Activated CD4-positive, alpha-beta T cell treated with anti-CD3 and anti-CD28 coated beads for 36 hours (primary cell): ENCODE data around the gene IRF4. TPM values are rescaled to one million over a fixed set of nuclear protein-coding genes. Genes with fewer than 3 reads are reported as not detected.

Source experiments
- ATAC-seq: fragments of 200-7000 bp; cut with Tn5 transposase; one replicate; pipeline ENCODE4 v1.10.0; 2021; ENCODE audit warnings: mild to moderate bottlenecking, moderate library complexity
- CTCF ChIA-PET: fragments of 350-600 bp; sonication (Branson Sonifier 250); formaldehyde crosslinking; loops from one replicate; lab custom pipeline; 2021; ENCODE audit warnings: antibody characterized with exemption; lab: Charles Lee
- POLR2A ChIA-PET: fragments of 350-600 bp; sonication (Branson Sonifier 250); formaldehyde crosslinking; loops from one replicate; lab custom pipeline; 2021; ENCODE audit warnings: antibody characterized with exemption, inconsistent platforms; lab: Charles Lee
- DNase-seq: peaks from one replicate; pipeline ENCODE4 v3.0.0-alpha.2; 2020
- H3K27ac Mint-ChIP-seq: one replicate; pipeline ENCODE4 v1.8.0; 2021; ENCODE audit warnings: mixed read lengths
- H3K27me3 Mint-ChIP-seq: one replicate; pipeline ENCODE4 v1.8.0; 2021; ENCODE audit warnings: mixed read lengths
- H3K36me3 Mint-ChIP-seq: one replicate; pipeline ENCODE4 v1.8.0; 2021; ENCODE audit warnings: low read depth, mixed read lengths
- H3K4me1 Mint-ChIP-seq: one replicate; pipeline ENCODE4 v1.8.0; 2021; ENCODE audit warnings: mixed read lengths
- H3K4me3 Mint-ChIP-seq: one replicate; pipeline ENCODE4 v1.8.0; 2021; ENCODE audit warnings: mild to moderate bottlenecking, moderate library complexity, mixed read lengths
- H3K9me3 Mint-ChIP-seq: one replicate; pipeline ENCODE4 v1.8.0; 2021; ENCODE audit warnings: low read depth, mixed read lengths
- intact Hi-C, 2 experiments: fragments of 100-400 bp; cut with DNase I in 1 of 2; cut with micrococcal nuclease in 1 of 2; formaldehyde crosslinking; loops; one replicate each; pipeline versions ENCODE4 v1.14.2 to v1.15.1; 2022 to 2024; cut with DNase I, micrococcal nuclease
- total RNA-seq, 2 experiments: library from RNA; stranded (reverse); gene quantifications; one replicate each; pipeline ENCODE4 v1.2.3, GENCODE V29; 2021

The IRF4 gene
- total RNA-seq, 2 experiments from 2014 or later = 601 to 617 TPM

DNA sequence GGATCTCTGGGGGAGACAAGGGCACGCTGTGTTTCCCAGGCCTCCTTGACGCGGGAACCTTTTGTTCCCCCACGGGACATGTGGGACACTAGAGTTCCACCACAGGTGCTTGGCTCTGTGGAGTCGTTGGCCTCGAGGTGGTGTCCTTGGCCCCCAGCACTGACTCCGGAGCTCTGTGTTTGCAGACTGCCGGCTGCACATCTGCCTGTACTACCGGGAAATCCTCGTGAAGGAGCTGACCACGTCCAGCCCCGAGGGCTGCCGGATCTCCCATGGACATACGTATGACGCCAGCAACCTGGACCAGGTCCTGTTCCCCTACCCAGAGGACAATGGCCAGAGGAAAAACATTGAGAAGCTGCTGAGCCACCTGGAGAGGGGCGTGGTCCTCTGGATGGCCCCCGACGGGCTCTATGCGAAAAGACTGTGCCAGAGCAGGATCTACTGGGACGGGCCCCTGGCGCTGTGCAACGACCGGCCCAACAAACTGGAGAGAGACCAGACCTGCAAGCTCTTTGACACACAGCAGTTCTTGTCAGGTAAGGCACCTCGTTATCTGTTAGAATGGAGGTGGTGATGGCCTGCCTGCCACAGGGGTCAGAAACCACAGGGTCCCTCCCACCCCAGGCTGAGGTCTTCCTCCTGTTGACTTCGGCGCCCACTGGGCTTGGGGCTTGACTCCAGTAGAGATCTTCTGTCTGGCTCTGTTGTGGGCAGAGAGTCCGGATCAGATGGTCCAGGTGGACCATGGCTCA is 9.9 kb downstream of the IRF4 start:
- Mint-ChIP-seq H3K27me3 (no peaks in the 10 kb centered on the region), H3K36me3 (peaks cover 95% of the 10 kb centered on the region), H3K27ac (peak overlapping the region; percentile 92), H3K4me1 (peaks cover 89% of the 10 kb centered on the region), H3K4me3 (peak overlapping the region; percentile 63), H3K9me3 (no peaks in the 10 kb centered on the region)
- DNase-seq (peak; percentile 49), ATAC-seq (no peak)
- ChIA-PET CTCF (interaction anchor here (1.0 to 1.3 kb wide), 2 partner anchors 11 to 20 kb away, joined by 3 to 4 read pairs; no protein-coding TSS in a partner anchor), POLR2A (interaction anchor here (0.7 to 8.8 kb wide), 3 partner anchors 9 to 101 kb away, joined by 6 to 121 read pairs (median 12); partner anchors contain the start of gene IRF4)
- intact Hi-C loops = loop anchor here in 1 of 2 experiments (5.0 kb wide), 1 partner anchor 46 kb away; no protein-coding TSS in a partner anchor

DNA sequence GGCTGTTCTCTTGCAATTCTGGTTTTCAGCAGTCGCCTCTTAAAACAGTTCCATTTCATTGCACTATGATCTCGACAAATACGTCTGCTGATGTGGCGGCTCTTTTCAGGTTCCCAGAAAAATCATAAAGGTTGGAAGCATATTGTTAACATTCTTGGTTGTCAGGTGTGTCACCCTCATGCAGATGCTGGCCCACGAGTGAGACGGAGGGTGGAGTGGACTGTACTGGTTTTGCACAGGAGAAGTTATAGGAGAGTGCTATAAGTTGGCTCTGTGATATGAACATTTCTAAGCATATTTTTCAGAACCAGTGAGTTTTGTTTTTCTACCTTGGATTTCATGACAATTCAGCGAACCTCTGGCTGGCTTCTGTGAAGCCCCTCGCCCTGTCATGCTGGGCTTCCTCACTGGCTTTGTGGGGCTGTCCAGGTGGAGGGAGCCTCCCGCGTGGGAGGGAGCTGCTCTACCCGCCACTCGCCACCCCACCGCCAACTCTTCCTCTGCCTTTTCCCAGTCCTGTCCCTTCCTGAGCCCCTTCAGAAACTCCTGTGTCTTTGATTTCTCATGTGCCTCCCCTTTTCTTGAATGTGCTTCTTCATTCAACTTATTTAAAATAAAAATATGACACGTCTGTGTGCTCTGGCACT is 10.6 kb downstream of the IRF4 start:
- Mint-ChIP-seq H3K36me3 (peaks cover 99% of the 10 kb centered on the region), H3K4me3 (peak overlapping the region; percentile 63), H3K27ac (peak overlapping the region; percentile 92), H3K9me3 (no peaks in the 10 kb centered on the region), H3K4me1 (peaks cover 91% of the 10 kb centered on the region), H3K27me3 (no peaks in the 10 kb centered on the region)
- ATAC-seq (no peak), DNase-seq (no peak)
- CTCF ChIA-PET = interaction anchor here (0.7 to 1.8 kb wide), 6 partner anchors 8 to 88 kb away, joined by 3 to 12 read pairs (median 4); partner anchors contain the start of gene IRF4
- intact Hi-C loops = loop anchor here (2.0 to 5.0 kb wide), 3 partner anchors 45 to 89 kb away; no protein-coding TSS in a partner anchor
- POLR2A ChIA-PET = interaction anchor here (0.6 to 8.8 kb wide), 10 partner anchors 10 to 157 kb away, joined by 3 to 121 read pairs (median 8); partner anchors contain the start of gene IRF4

DNA sequence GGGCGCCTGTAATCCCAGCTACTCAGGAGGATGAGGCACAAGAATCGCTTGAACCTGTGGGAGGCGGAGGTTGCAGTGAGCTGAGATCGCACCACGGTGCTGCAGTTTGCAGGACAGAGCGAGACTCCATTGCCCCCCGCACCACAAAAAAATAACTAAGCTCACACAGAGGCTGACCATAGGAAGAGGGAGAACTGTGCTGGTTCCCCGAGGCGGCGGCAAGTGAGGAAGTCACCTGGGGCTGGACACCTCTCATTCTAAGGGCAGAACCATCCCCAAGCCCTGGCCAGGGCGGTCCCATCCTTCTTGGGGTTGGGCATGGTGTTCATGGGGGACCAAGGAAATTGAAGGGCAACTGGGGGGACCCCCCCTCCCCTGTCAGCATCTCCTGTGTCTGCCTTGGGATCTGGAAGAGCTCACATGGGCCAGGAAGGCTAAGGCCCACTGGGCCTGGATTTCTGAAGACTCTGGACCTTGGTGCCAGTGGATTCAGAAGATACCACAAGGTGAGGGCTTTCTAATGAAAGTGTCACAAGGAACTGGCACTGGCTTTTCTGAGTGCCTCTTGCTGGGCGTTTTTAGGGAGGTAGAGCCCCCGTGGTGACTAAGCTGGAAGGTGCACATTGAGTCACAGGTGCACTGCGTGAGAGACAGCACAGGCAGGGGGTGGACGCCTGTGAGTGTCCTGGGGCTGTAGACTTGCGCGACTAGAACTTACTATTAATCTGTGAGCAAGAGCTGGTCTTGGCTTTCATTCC is 11.5 kb downstream of the IRF4 start:
- Mint-ChIP-seq H3K27ac (peak overlapping the region; percentile 92), H3K4me1 (peaks cover 90% of the 10 kb centered on the region), H3K36me3 (peaks cover 99% of the 10 kb centered on the region), H3K4me3 (peak overlapping the region; percentile 63), H3K9me3 (no peaks in the 10 kb centered on the region), H3K27me3 (no peaks in the 10 kb centered on the region)
- DNase-seq (peak; percentile 89), ATAC-seq (peak; percentile 71)
- intact Hi-C loops = loop anchor here (1.0 to 5.0 kb wide), 7 partner anchors 9 to 96 kb away; no protein-coding TSS in a partner anchor
- POLR2A ChIA-PET = interaction anchor here (0.5 to 8.8 kb wide), 17 partner anchors 9 to 216 kb away, joined by 3 to 121 read pairs (median 6); partner anchors contain the start of gene IRF4
- CTCF ChIA-PET = interaction anchor here (0.7 to 1.8 kb wide), 16 partner anchors 9 to 207 kb away, joined by 3 to 12 read pairs (median 3); partner anchors contain the start of gene IRF4

DNA sequence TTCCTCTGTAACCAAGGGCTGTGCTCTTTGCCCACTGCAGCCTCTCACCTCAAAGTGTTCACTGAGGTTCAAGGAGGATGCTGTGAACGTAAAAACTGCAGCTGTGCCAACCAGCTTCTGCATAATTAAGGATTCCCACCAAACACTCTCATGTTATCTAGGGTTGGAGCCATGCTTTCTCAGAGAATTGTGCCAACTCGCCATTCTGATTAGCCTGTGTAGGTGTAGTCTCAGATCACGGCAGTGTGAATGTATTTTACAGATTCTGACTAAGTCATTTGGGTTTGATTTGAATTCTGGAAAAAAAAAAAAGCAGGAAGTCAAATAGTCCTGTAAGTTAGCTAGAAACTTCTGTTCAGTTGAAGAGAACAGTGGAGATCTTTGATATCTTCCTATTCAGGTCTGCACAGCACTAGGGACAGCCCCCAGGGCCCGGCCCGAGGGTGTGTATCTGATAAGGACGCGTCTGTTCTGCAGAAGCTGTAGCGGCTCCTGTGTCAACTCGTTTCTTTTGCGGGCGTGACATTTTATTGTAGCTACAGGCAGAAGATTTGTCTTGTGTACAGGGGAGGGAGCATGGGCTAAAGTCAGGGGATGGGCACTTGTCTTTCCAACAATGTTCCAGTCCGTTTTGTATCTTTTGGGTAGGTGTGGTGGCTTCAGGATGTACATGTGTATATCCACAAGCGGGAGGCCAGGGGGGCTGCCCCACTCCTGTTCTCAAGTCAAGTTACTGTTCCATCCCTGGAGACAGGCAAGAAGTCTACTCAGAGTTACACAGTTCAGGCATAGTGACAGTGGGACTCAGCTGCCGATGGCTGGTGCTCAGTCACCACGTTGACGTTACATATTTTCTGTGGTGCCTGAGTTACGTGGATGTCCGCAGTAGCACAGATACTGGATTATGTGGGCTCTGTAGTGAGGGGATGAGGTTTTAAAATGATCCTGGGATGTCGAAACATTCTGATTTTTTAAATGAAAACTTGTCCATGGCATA is 12.4 kb downstream of the IRF4 start:
- DNase-seq (peak; percentile 78), ATAC-seq (peak; percentile 42)
- no peaks in the 10 kb centered on the region for H3K9me3 Mint-ChIP-seq
- H3K27me3 Mint-ChIP-seq = no peaks in the 10 kb centered on the region
- H3K4me3 Mint-ChIP-seq = peak overlapping the region; percentile 63
- CTCF ChIA-PET = interaction anchor here (0.5 to 1.8 kb wide), 23 partner anchors 9 to 416 kb away, joined by 3 to 12 read pairs (median 3); partner anchors contain the start of gene IRF4
- peaks cover 99% of the 10 kb centered on the region for H3K36me3 Mint-ChIP-seq
- peaks cover 91% of the 10 kb centered on the region for H3K4me1 Mint-ChIP-seq
- peak overlapping the region; percentile 92 for H3K27ac Mint-ChIP-seq
- intact Hi-C loops = loop anchor here (1.0 to 5.0 kb wide), 10 partner anchors 10 to 95 kb away; no protein-coding TSS in a partner anchor
- POLR2A ChIA-PET = interaction anchor here (0.5 to 8.8 kb wide), 19 partner anchors 8 to 217 kb away, joined by 3 to 121 read pairs (median 6); partner anchors contain the start of genes DUSP22 and IRF4

DNA sequence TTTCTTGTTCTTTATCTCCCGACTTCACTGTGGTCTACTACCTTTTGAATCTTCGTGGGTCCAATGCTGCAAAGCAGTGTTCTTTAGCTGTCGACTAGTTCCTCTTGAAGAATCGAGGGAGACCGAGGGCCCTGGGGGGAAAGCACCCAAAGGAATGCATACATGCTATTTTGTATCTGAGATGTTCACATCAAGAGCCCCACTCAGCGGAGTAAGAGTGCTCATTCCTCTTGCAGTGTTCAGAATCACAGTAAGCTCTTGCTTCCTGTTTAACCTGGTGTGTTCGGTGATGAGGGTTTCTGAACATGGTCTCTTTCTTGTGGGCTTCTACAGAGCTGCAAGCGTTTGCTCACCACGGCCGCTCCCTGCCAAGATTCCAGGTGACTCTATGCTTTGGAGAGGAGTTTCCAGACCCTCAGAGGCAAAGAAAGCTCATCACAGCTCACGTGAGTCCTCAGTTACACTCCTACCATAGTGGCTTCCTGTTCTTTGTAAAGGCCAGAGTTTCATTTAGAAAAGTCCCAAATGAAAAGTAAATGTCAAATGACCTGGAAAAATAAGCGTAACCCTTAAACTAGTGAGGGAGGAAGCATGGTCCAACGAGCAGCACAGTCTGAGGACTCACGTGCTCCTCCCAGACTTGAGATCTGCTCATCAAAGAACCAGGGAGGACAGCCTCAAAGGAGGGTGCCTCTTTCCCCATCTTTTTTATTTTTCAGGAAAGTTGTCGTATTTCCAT is 13.3 kb downstream of the IRF4 start:
- Mint-ChIP-seq H3K27me3 (no peaks in the 10 kb centered on the region), H3K36me3 (peaks cover 98% of the 10 kb centered on the region), H3K4me3 (peak overlapping the region; percentile 63), H3K4me1 (peaks cover 88% of the 10 kb centered on the region), H3K9me3 (no peaks in the 10 kb centered on the region), H3K27ac (peak overlapping the region; percentile 92)
- DNase-seq = peak; percentile 55
- intact Hi-C loops = loop anchor here (1.0 to 5.0 kb wide), 5 partner anchors 17 to 94 kb away; no protein-coding TSS in a partner anchor
- ATAC-seq = peak; percentile 7
- ChIA-PET CTCF (interaction anchor here (0.5 to 1.8 kb wide), 11 partner anchors 9 to 216 kb away, joined by 3 to 6 read pairs (median 3); no protein-coding TSS in a partner anchor), POLR2A (interaction anchor here (0.6 to 8.8 kb wide), 13 partner anchors 9 to 144 kb away, joined by 3 to 121 read pairs (median 6); partner anchors contain the start of genes DUSP22 and IRF4)

DNA sequence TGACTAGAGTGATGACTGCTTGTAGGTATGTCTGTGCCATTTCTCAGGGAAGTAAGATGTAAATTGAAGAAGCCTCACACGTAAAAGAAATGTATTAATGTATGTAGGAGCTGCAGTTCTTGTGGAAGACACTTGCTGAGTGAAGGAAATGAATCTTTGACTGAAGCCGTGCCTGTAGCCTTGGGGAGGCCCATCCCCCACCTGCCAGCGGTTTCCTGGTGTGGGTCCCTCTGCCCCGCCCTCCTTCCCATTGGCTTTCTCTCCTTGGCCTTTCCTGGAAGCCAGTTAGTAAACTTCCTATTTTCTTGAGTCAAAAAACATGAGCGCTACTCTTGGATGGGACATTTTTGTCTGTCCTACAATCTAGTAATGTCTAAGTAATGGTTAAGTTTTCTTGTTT is 16.6 kb downstream of the IRF4 start:
- ChIA-PET CTCF (interaction anchor here (0.7 to 2.1 kb wide), 4 partner anchors 10 to 101 kb away, joined by 3 to 9 read pairs (median 6); no protein-coding TSS in a partner anchor), POLR2A (interaction anchor here (1.2 to 2.2 kb wide), 4 partner anchors 8 to 91 kb away, joined by 3 to 8 read pairs (median 4); no protein-coding TSS in a partner anchor)
- peaks cover 91% of the 10 kb centered on the region for H3K36me3 Mint-ChIP-seq
- DNase-seq (no peak), ATAC-seq (no peak)
- H3K4me3 Mint-ChIP-seq = peak overlapping the region; percentile 34
- intact Hi-C loops = no loop called here
- peaks cover 3% of the 10 kb centered on the region for H3K9me3 Mint-ChIP-seq
- H3K27ac Mint-ChIP-seq = peak overlapping the region; percentile 59
- H3K4me1 Mint-ChIP-seq = peaks cover 78% of the 10 kb centered on the region
- no peaks in the 10 kb centered on the region for H3K27me3 Mint-ChIP-seq

DNA sequence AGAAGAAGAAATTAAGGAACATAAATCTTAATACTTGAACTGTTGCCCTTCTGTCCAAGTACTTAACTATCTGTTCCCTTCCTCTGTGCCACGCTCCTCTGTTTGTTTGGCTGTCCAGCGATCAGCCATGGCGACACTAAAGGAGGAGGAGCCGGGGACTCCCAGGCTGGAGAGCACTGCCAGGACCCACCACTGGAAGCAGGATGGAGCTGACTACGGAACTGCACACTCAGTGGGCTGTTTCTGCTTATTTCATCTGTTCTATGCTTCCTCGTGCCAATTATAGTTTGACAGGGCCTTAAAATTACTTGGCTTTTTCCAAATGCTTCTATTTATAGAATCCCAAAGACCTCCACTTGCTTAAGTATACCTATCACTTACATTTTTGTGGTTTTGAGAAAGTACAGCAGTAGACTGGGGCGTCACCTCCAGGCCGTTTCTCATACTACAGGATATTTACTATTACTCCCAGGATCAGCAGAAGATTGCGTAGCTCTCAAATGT is 17.1 kb downstream of the IRF4 start:
- H3K9me3 Mint-ChIP-seq = peaks cover 3% of the 10 kb centered on the region
- peak; percentile 50 for DNase-seq
- H3K27me3 Mint-ChIP-seq = no peaks in the 10 kb centered on the region
- peaks cover 73% of the 10 kb centered on the region for H3K4me1 Mint-ChIP-seq
- intact Hi-C loops = no loop called here
- H3K4me3 Mint-ChIP-seq = no peak overlapping the region
- ChIA-PET POLR2A (interaction anchor here (0.6 to 2.2 kb wide), 8 partner anchors 9 to 80 kb away, joined by 3 to 13 read pairs (median 5); partner anchors contain the start of gene IRF4), CTCF (interaction anchor here (0.6 to 2.1 kb wide), 3 partner anchors 11 to 67 kb away, joined by 3 to 7 read pairs (median 4); no protein-coding TSS in a partner anchor)
- no peak for ATAC-seq
- peaks cover 89% of the 10 kb centered on the region for H3K36me3 Mint-ChIP-seq
- H3K27ac Mint-ChIP-seq = peak overlapping the region; percentile 59

DNA sequence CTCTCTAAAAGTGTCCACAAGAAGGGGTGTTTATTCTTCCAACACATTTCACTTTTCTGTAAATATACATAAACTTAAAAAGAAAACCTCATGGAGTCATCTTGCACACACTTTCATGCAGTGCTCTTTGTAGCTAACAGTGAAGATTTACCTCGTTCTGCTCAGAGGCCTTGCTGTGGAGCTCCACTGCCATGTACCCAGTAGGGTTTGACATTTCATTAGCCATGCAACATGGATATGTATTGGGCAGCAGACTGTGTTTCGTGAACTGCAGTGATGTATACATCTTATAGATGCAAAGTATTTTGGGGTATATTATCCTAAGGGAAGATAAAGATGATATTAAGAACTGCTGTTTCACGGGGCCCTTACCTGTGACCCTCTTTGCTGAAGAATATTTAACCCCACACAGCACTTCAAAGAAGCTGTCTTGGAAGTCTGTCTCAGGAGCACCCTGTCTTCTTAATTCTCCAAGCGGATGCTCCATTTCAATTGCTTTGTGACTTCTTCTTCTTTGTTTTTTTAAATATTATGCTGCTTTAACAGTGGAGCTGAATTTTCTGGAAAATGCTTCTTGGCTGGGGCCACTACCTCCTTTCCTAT is 17.9 kb downstream of the IRF4 start:
- Mint-ChIP-seq H3K4me3 (no peak overlapping the region), H3K27me3 (no peaks in the 10 kb centered on the region), H3K4me1 (peaks cover 69% of the 10 kb centered on the region), H3K9me3 (peaks cover 6% of the 10 kb centered on the region), H3K36me3 (peaks cover 85% of the 10 kb centered on the region), H3K27ac (peak overlapping the region; percentile 76)
- ChIA-PET CTCF (interaction anchor here (0.6 to 2.1 kb wide), 4 partner anchors 12 to 66 kb away, joined by 3 to 7 read pairs (median 4); no protein-coding TSS in a partner anchor), POLR2A (interaction anchor here (0.7 to 2.2 kb wide), 6 partner anchors 10 to 80 kb away, joined by 3 to 13 read pairs (median 6); partner anchors contain the start of gene IRF4)
- ATAC-seq (no peak), DNase-seq (no peak)
- intact Hi-C loops = no loop called here
